ENCODE data around the gene MYO18B.
"Not testable (repeated sequence)": the region's sequence is repeated elsewhere in the genome, so short reads cannot be mapped to it uniquely, and the experiment has no call there.

GRCh38 chr22:25708430-25708829 is 33.6 kb upstream of the MYO18B start:
- TF ChIP-seq CTCF (conservative IDR thresholded peaks at IDR 0.05 in 1 of 2, IDR thresholded peaks at IDR 0.05 in 1 of 2; ENCODE audit: extremely low read depth in 1 of 2, insufficient read depth in 1 of 2, low read depth in 1 of 2, low read length in 2 of 2); EZH2 (IDR thresholded peaks at IDR 0.05; ENCODE audit: borderline replicate concordance, low read length): not testable (repeated sequence)

Measured in mammary epithelial cell (primary cell).